ENCODE data around the gene DOP1B. TPM values are rescaled to one million over a fixed set of nuclear protein-coding genes. Genes with fewer than 3 reads are reported as not detected.

DOP1B gene
- total and polyA plus RNA-seq, 2 of the 4 experiments (the other 2 are of a cell fraction): 8.8 to 13.0 TPM

DNA sequence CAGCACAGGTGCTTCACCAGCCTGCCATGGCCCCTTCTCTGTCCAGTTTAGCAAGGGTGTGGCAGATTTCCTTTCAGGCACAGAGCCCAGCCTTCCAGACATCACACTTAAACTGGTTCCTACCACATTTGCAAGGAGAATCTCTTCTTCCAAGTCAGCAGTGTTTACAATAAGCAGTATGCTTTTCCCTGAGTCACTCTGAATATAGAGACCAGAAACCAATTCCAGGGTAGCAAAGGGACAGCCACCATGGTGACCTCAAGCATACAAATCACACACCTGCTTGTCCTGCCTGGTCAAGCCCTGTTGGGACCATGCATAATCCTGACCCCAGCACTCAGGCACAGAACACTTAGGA, 30.4 kb upstream of the DOP1B start:
- no TSS peak for BruUV-seq (replicated peaks)
- Histone ChIP-seq H3K9me1 (ENCODE audit: insufficient read depth, low read length) (peaks cover 5% of the 10 kb centered on the region; the same call in 1 of the 2 replicates), H3K9ac (ENCODE audit: low read depth, low read length) (no peak overlapping the region), H4K20me1 (ENCODE audit: insufficient read depth, low read length) (no peaks in the 10 kb centered on the region), H3K4me2 (ENCODE audit: low read depth, low read length) (no peak overlapping the region), H2AFZ (replicated peaks; ENCODE audit: low read length, poor library complexity) (no peak overlapping the region), H2BK120ac (ENCODE audit: low read depth, low read length) (no peak overlapping the region), H3K56ac (ENCODE audit: extremely low read depth, insufficient read depth, low read length) (no peak overlapping the region), H3K9me3 (ENCODE audit: control insufficient read depth, insufficient read depth, low read length) (no peaks in the 10 kb centered on the region), H2AK5ac (ENCODE audit: low read depth, low read length) (peak overlapping the region; percentile 60; the same call in 1 of the 2 replicates), H3K36me3 (ENCODE audit: control insufficient read depth, insufficient read depth, low read length) (no peaks in the 10 kb centered on the region), H3K4me3 (ENCODE audit: insufficient read depth, low read depth, low read length) (no peak overlapping the region), H3K14ac (replicated peaks; ENCODE audit: low read depth, low read length) (peak overlapping the region; percentile 7; the same call in 1 of the 2 replicates), H3K23ac (ENCODE audit: low read depth, low read length) (no peak overlapping the region), H4K8ac (ENCODE audit: low read depth in 2 of 2, low read length in 2 of 2) (no peak overlapping the region), H2BK15ac (ENCODE audit: low read depth, low read length) (no peak overlapping the region; the same call in 2 of the 3 replicates), H3K27ac (ENCODE audit: insufficient read depth, low read length) (no peak overlapping the region), H3K4me1 (ENCODE audit: control insufficient read depth, insufficient read depth, low read length) (peaks cover 7% of the 10 kb centered on the region), H2BK5ac (ENCODE audit: low read depth, low read length, poor library complexity, severe bottlenecking) (no peak overlapping the region), H2BK20ac (ENCODE audit: low read depth, low read length) (no peak overlapping the region), H4K5ac (ENCODE audit: low read depth, low read length) (no peak overlapping the region), H3K79me1 (ENCODE audit: low read depth in 1 of 2, low read length in 2 of 2) (peaks cover 0 to 4% of the 10 kb centered on the region in 2 experiments; a peak in 1 of 4 replicates), H3K4ac (ENCODE audit: low read depth, low read length) (no peak overlapping the region), H2AK9ac (replicated peaks; ENCODE audit: low read depth, low read length, poor library complexity) (peak overlapping the region; percentile 19), H4K91ac (ENCODE audit: insufficient read depth, low read depth, low read length) (no peak overlapping the region), H3K27me3 (ENCODE audit: control insufficient read depth, insufficient read depth, low read length) (no peaks in the 10 kb centered on the region), H3K18ac (ENCODE audit: low read depth, low read length) (no peak overlapping the region)
- TF ChIP-seq BHLHE40 (IDR thresholded peaks at IDR 0.05; ENCODE audit: low read depth, low read length): no peak
- TF ChIP-seq NFE2L2 (IDR thresholded peaks at IDR 0.05; ENCODE audit: low read depth, low read length): peak; percentile 70; the same call in 1 of the 2 replicates
- dilution Hi-C loops (cut with HindIII; ENCODE audit: low sequenced_read_pairs, unreplicated experiment): no loop called here
- ATAC-seq (ENCODE audit: low read depth) (peak; percentile 4; the same call in 1 of the 2 replicates), DNase-seq (peak; percentile 55)
- in situ Hi-C loops (cut with MboI; ENCODE audit: low sequenced_read_pairs): no loop called here
- ChIA-PET POLR2A (ENCODE audit: unreplicated experiment) (no interaction called here), CTCF (no interaction called here)
- intact Hi-C loops (cut with micrococcal nuclease): no loop called here

Data from IMR-90 (cell line).